DMS53 (cell line): Measurements from ENCODE around the gene KMT2D.

ENCODE experiments used
- DNase-seq: peaks from one replicate; lab custom pipeline; 2025; lab: John Stamatoyannopoulos, UW

The KMT2D gene

GRCh38 chr12:49034286-49034622 lies 26.3 kb downstream of the KMT2D start:
- no peak for DNase-seq

DNA sequence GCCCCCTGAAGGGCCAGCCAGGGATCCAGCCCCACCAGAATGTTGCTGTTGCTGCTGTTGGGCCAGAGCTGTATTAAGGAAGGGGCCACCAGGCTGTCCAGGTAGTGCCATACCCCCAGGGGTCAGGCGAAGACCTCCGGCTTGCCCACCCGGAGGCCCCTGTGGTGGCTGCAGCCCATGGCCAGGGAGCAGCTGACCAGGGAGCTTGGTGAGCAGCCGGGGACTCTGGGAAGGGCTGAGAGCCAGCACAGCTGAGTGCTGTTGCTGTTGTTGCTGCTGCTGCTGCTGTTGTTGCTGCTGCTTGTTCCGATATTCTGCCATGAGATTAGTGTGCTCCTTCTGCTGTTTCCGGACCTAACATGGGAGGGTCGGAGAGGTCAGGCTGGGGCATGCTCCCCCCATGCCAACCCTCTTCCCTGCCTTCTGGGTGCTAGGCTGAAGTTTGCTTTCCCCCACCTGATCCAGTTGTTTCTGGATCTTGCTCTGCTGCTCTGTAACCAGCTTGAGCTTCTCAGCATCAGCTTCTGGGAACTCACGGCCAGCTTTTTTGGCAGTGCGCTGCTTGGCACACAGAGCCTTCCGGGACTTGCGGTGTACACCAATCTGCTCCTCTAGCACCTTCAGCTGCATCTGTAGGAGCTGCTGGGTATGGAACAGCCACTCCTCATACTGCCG lies 26.8 kb downstream of the KMT2D start:
- no peak for DNase-seq

GRCh38 chr12:49032679-49033447 lies 27.7 kb downstream of the KMT2D start:
- no peak for DNase-seq

- no peak for DNase-seq
These were observed 28.3 kb downstream of the KMT2D start for GRCh38 chr12:49032276-49032675.

DNA sequence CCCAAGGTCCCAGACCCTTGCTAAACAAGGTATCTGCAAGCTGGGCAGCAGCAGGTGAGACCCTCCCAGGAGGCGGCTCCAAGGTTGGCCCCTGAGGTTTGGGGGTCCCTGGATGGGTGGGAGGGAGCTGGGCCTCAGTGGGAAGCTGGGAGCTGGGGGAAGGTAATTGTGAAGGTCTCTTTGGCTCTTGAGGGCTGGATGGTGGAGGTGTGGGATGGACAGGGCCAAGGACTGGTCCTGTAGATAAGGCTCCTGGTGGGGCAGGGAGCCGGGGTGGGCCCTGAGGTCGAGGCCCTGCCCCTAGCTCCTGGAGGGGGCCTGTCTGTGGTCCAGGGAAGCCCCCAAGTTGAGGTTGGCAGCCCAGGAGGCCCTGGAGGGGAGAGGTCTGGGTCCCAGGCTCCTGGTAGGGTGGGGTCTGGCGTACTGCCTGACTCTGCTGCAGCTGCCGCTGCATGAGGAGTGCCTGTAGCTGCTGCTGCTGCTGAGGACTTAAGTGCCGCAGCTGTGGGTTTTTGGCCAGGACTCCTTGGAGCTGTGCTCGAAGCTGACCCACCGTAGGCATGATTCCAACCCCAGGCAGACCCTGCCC lies 28.9 kb downstream of the KMT2D start:
- no peak for DNase-seq

GRCh38 chr12:49030714-49031572 lies 29.7 kb downstream of the KMT2D start:
- no peak for DNase-seq

DNA sequence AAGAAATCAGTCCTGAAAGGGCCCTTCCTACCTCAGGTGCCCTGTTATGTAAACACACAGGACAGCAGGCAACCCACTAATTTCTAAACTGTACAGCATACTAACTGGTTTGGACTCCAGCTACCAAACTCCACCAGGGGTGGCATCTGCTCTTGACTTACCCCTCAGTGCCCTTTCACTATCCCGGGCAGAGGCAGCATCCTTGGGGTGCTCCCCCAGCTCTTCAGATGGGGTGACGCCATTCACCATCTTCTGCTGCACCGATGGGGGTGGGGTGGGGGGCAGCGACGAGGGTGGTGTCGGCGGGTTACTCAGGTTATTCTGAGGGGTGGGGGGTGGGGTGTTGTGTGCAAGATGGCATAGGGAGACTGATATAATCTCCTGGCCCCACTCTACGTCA lies 30.5 kb downstream of the KMT2D start:
- no peak for DNase-seq

DNA sequence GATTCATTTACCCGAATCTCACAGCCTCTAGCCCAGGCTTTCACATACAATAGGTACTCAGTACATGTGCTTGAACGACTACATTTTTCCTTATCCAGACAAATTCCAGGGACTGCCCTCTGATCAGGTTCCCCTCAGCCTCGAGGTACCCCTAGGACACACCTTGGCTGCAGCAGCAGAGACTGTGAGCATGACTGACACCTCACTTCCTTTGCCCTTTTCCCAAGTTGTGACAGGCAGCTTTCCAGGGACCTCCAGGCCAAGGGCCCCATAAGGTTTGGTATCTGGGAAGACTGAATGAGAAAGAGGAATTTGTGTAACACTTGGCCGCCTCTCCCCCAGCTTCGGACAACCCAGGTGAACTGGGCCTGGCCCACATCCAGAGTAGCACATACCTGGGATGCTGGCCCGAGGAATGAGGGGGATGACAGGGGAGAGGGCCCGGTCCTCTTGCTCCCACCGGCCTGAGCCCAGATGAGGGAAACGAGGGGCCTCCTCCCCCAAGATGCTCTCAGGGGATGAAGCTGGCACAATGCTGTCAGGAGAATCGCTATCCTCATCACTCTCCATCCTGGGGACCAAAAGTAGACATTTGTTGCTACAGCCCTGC lies 31.8 kb downstream of the KMT2D start:
- no peak for DNase-seq

DNA sequence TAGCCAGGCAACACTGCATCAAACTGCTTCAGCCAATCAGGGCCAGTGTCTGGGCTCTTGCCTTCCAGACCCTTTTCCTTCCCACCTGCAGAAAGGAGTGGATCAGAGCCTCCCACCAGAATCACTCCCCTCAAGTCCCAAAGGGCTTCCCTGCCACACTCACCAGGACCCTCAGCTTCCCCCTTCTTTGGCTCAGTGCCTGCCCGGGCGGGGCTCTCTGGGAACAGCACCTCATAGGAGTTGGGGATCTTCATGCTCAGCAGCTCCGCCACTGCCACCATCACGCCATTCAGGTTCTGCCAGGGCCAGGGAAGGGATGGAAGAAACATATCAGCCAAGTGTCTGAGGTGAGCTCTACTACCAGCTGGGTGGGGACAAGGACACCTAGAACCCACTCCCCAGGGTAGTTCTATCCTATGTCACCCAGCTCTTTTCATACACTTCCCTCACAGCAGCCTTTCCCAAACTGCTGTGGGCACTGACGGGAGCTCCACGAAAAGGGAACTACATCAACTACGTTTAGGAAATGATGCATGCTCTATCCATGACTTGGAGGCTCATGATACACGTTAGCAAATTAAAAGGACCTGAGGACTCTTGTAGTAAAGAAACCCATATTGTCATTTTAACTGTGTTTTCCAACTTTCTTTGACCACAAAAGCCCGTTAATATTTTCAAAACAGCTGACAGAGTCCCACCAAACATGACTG lies 32.6 kb downstream of the KMT2D start:
- DNase-seq, result no peak

GRCh38 chr12:49026678-49027480 lies 33.7 kb downstream of the KMT2D start:
- no peak for DNase-seq

DNA sequence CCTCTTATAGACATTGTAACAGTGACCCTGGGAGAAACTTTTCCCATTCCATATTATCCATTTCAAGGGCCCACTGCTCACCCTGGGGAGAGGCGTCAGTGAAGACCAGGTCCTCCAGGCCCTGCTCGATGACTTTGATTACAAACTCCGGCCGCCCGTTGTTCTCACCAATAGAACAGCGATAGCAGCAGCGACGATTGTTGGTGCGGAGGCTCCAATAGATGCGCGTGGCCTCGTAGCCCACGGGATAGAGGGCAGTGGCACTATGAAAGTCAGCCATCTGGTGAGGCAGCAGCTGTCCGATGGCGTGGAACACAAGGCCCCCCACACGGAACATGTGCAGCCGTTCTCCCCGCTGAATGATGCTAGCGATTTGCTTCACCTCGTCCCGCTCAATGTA lies 34.5 kb downstream of the KMT2D start:
- no peak for DNase-seq

DNA sequence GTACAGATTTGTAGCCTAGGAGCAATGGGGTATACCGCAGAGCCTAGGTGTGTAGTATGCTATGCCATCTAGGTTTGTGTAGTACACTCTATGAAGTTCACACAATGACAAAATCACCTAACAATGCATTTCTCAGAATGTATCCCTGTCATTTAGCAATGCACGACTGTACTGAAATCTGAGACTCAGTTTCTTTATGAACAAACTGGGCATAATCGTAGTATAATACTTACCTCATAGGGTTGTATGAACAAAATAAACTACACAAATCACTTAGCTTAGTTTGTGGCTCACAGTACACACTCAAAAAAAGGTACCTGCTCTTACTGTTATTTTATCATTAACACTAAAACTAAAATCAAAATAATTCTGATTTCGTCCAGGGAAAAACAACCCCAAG lies 35.1 kb downstream of the KMT2D start:
- DNase-seq, result no peak

DNA sequence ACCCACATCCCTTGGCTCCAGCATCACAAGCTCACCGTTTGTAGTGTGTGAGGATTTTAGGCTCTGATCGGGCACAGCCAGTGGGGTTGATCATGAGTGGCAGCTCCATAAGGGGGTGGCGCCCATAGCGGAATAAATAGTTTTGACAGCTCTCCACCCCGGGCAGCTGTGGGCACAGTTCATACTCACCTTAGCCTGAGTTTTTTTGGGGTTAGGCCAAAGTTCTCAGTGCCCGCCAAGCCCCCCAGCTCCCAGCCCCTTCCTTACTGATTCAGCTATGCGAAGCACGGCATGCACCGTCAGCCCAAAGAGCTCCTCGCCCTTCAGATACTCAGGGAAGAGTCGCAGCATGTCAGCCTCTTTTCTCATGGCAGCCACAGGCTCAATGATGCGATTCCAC lies 36.1 kb downstream of the KMT2D start:
- DNase-seq, result no peak

GRCh38 chr12:49023812-49024211 lies 36.8 kb downstream of the KMT2D start:
- DNase-seq, result no peak

DNA sequence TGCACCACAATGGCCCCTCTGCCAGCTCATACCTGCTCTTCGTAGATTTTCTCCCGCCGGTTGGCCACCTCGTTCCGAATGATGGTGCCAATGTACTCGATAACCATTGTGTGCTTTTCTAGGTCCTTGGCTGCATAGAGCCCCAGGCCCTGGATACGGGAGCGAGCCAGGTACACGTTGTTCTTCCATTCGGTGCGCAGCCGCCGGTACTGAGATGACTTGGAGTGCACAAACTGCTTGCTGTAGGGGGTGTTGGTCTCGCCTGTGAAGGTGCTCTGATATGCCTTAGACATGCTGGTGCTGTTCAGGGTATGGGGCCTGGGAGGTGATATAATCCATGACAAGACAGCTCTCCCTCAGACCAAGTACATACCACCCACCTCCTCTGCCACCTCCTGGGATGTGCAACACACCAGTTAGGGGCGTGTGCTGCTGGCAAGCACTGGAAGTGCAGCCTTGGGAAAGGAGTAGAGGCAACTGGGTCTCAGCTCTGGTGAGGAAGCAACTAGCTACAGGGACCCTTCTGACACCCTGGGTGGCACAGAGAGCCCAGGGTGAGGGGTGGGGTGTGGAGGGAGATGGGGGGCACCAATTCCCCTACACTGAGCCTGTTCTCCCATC lies 37.9 kb downstream of the KMT2D start:
- no peak for DNase-seq

DNA sequence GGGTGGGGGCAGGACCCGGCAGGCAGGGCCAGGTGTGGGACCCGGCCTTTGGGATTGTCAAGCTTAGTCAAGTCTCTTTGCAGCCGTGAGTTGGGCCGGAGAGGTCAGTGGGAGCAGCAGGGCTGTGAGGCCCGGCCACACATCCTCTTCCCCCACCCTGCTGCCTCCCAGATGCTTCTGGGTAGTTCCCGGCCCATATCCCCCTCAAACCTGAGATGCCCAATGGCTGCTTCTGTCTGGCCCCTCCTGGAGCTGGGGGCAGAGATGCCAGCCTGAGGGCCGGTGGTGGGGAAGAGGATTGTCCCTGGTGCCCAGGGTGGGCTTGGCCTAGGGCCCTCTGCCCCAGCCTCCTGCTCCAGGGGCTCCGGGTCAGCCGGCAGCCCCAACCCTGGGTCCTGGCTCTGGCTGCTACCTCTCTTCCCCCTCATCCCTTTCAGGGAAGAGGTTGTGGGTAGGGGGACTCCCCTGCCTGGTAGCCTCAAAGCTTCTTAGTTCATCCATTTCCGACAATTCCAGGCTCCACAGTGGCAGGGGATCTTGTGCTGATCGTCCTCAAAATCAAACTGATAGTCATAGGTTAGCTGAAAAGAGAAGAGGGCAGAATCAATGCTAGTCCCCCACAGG lies 39.2 kb downstream of the KMT2D start:
- DNase-seq, result no peak

DNA sequence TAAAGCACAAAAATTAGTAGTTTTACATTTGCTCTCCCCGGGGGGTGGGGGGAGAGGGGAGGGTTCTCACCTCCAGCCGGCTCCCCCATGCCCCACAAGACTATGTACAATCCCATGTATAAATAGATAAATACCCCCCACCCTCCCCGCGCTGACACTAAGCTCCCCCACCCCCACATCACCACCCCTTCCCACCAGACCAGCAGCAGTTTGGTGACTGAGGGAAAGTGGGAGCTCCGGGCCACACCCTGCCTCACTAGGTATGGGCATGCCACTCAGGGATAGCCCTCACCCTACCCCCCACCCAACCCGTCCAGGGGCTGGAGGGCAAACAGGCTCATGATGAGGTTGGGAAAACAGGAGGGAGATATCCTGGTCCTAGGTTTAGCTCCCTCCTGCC lies 40.2 kb downstream of the KMT2D start:
- peak; percentile 17 for DNase-seq

DNA sequence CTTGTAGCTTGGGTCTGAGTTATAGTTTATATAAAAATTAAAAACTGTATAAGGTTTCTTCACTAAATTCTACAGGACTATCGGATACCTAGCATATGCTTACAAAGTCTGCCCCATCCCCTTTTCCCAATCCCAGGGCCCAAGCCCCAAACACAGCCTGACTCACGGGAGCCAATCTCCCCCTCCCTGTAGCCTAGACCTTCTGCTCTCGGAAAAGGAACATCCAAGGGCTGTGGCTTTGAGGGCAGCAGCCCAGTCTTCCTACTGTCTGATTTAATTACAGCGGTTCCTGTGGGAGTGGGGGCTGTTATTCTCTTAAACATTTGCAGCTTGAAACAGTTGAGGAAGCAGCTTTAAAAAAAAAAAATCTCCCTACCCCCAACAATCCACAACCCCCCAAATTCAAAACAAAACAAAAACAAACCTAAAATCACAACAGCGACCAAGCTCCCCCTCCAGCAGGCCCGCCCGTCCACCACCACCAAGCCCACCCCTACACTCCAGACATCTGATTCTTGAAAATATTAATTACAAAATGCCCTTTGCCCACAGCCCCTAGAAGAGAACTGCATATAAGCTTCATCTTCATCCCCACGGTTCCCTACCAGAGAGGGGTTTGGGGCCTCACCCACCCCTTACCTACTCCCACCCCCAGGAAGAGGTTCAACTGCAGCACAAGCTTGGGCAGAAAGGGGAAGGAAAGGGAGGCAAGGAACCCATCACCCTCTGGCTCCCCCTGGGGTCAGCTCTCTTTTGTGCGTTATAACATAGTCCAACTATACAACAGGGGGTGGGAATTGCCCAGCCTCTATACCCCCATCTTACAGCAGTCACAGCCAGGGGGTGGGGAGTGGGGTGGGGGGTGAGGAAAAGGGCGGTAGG lies 40.9 kb downstream of the KMT2D start:
- DNase-seq, result peak; percentile 67

DNA sequence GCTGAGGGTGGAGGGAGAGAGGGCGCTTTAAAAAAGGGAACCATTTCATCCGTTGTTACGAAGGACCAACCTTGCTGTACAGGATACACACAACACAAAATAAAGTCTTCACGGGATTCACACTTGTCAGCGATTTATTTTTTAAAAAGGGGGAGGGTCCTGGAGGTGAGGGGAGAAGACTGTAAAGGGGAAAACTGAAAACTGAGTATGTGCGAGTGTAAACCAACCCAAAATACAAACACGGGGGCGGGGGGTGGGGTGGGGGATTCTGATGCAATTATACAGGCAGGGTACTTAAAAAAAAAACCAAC lies 41.5 kb downstream of the KMT2D start:
- no peak for DNase-seq
